Amniotic epithelial cell (primary cell): Measurements from ENCODE around the gene EML5.

ENCODE experiments used
- DNase-seq: peaks from one replicate; pipeline ENCODE4 v3.0.0-alpha.2; 2010; ENCODE audit warnings: low read depth

Gene EML5

GRCh38 chr14:88562532-88562830, 230.3 kb downstream of the EML5 start:
- DNase-seq = no peak
